Thyroid gland (tissue), 4 donors: ENCODE results near the gene PRKCA.

Experiments used
- CTCF ChIP-seq, 6 experiments: fragments of 200-600 bp in 3 of 6; fragments of 450-650 bp in 3 of 6; sonication (generic) in 3 of 6; IDR thresholded peaks; one replicate each; pipeline ENCODE4 v1.5.1; 2016 to 2019; ENCODE audit warnings: antibody characterized with exemption in 6 of 6, mild to moderate bottlenecking in 2 of 6, inconsistent platforms in 1 of 6, moderate library complexity in 1 of 6
- POLR2A ChIP-seq, 2 donors: fragments of 450-650 bp; IDR thresholded peaks; one replicate each; pipeline ENCODE4 v1.6.1; 2017; ENCODE audit warnings: antibody characterized with exemption in 2 of 2, mild to moderate bottlenecking in 2 of 2, moderate library complexity in 1 of 2

GRCh38 chr17:66567234-66568170 lies 265.1 kb downstream of the PRKCA start:
- TF ChIP-seq POLR2A (IDR thresholded peaks at IDR 0.05) (no peak), CTCF (IDR thresholded peaks at IDR 0.05) (peak; percentile 57 to 91 (median 80))
